Right ventricle myocardium inferior (tissue), 1 donor: ENCODE data around the gene GPR132. TPM values are rescaled to one million over a fixed set of nuclear protein-coding genes. Genes with fewer than 3 reads are reported as not detected.
A peak's percentile ranks its signal among the peaks of the same experiment; 100 is the strongest.
"Not testable (repeated sequence)": the region's sequence is repeated elsewhere in the genome, so short reads cannot be mapped to it uniquely, and the experiment has no call there.

Source experiments
- ATAC-seq: fragments of 200-7000 bp; cut with Tn5 transposase; one replicate; pipeline ENCODE4 v1.9.1; 2020; ENCODE audit warnings: mild to moderate bottlenecking, moderate library complexity
- DNase-seq: peaks from one replicate; pipeline ENCODE4 v3.0.0; 2021; ENCODE audit errors: missing footprints
- intact Hi-C: fragments of 100-400 bp; cut with DNase I; formaldehyde crosslinking; loops from one replicate; pipeline ENCODE4 v1.11.0; 2022
- long read RNA-seq: library from polyadenylated mRNA; unstranded; transcript quantifications from one replicate; pipeline ENCODE4 v2.0.0, GENCODE V29; 2021
- total RNA-seq: library from RNA; stranded (reverse); fragmentation: NEBNext Ultra II Directional; extraction: Animal tissue kit (Norgen Biotek cat#: 25700); gene quantifications from one replicate; pipeline ENCODE4 v1.2.1, GENCODE V29; 2021
- donor health status: DM: no; HTN: yes; CAD: no; lungs with severe emphysema.

The GPR132 gene
- 0.89 TPM for total RNA-seq
- long read RNA-seq, result 0 reads

- peak; percentile 86 for DNase-seq
- ATAC-seq, result peak; percentile 47
- intact Hi-C loops, result no loop called here
These were observed at the start of gene GPR132 for GRCh38 chr14:105065280-105066228. Gene GPR132, minus strand, starts transcription at chr14:105065430. Its CDS starts 10,010 bp downstream, at chr14:105055420.

DNA sequence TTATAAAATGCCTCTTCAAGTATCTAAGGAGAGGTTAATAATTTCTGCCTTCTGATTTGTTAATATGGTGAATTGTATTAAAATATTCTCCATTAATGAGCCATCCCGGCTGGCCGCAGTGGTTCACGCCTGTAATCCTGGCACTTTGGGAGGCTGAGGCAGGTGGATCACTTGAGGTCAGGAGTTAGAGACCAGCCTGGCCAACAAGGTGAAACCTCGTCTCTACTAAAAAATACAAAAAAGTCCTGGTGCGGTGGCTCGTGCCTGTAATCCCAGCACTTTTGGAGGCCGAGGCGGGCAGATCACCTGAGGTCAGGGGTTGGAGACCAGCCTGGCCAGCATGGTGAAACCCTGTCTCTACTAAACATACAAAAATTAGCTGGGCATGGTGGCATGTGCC is 44.0 kb upstream of the GPR132 start:
- intact Hi-C loops, ATAC-seq, DNase-seq: not testable (repeated sequence)

GRCh38 chr14:105108516-105108864 is 43.3 kb upstream of the GPR132 start:
- intact Hi-C loops, result no loop called here
- no peak for ATAC-seq

GRCh38 chr14:105107781-105108515 is 42.7 kb upstream of the GPR132 start:
- DNase-seq (no peak), ATAC-seq (no peak)
- intact Hi-C loops, result no loop called here

More at GRCh38 chr14:105108516-105108864, 43.3 kb upstream of the GPR132 start:
- no peak for DNase-seq

DNA sequence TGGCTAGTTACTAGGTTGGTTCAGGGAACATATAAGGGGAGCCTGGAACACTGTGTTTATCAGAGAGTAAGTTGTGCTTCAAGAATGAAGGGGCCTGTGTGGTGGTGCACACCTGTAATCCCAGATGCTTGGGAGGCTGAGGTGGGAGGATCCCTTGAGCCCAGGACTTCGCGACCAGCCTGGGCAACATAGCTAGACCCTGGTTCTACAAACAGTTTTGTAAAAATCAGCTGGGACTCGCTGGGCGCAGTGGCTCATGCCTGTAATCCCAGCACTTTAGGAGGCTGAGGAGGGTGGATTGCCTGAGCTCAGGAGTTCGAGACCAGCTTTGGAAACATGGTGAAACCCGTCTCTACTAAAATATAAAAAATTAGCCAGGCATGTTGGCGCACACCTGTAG is 42.1 kb upstream of the GPR132 start:
- ATAC-seq (no peak), DNase-seq (no peak)
- intact Hi-C loops, result no loop called here

DNA sequence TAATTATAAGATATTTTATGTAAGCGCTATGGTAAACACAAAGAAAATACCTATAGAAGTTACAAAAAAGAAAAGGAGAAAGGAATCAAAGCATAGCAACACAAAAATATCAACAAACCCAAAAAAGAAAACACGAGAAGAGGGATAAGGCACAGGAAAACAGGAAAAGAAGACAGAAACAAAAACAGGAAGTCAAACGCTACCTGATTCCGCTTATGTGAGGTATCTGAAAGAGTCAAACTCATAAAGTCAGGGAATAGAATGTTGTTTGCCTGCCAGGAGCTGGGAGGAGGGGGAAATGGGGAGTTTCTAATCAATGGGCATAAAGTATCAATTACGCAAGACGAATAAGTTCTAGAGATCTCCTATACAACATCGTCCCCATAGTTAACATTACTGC is 39.9 kb upstream of the GPR132 start:
- intact Hi-C loops, result no loop called here
- DNase-seq, result no peak
- no peak for ATAC-seq

DNA sequence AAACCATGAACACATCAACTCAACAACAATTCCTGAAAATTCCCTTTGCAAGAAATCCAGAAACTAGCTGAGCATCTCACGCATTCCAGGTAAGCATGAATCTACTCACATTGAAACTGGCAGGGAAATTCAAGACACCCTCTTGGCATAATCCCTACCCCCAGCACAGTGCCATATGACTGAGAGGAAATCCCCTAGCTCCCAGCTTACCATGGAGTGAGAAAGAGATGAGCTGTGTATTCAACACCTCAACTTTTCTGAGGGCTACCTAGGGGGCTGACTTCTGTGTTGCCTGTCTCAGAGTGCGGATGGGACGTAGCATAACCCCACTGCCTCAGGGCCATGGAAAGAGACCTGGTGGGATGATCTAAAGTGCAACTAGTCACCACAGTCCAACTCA is 37.7 kb upstream of the GPR132 start:
- ATAC-seq, result no peak
- intact Hi-C loops, result no loop called here
- DNase-seq, result no peak

DNA sequence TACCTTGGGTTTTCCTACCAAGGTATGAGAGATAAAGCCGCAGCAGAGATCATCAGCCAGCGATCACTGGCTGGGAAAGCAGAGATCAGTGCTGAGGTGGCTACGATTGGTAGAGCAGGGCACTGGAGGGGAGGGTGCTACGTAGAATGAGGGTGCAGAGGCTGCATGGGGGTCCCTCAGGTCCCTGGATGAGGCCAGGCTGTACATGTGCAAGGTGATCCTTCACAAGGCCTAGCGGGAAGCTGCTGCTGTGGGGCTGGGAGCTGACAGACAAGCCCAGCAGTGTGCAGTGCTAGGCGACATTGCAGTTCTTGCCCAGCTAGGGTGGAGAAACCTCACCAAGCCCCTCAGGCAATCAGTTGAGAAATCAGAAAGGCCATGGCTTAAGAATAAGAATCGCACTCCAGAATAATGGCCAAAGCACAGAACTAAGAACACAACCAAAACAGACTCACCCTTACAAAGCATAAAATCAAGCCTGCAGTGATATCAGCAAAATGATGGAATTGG is 37.2 kb upstream of the GPR132 start:
- DNase-seq (no peak), ATAC-seq (no peak)
- intact Hi-C loops, result no loop called here

DNA sequence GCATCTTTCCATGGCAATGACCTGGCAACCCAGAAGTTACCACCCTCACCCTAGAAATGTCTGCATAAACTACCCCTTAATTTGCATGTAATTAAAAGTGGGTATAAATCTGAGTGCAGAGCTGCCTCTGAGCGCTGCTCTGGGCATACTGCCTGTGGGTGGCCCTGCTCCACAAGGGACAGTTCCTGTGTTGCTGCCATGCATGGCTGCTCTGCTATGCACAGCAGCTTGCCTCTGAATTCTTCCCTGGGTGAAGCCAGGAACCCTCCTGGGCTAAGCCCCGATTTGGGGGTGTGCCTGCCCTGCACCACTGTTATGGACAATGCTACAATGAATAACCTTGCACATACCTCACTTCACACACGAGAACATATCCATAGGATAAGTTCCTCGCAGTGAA is 35.7 kb upstream of the GPR132 start:
- DNase-seq, result no peak
- intact Hi-C loops, result no loop called here
- no peak for ATAC-seq

DNA sequence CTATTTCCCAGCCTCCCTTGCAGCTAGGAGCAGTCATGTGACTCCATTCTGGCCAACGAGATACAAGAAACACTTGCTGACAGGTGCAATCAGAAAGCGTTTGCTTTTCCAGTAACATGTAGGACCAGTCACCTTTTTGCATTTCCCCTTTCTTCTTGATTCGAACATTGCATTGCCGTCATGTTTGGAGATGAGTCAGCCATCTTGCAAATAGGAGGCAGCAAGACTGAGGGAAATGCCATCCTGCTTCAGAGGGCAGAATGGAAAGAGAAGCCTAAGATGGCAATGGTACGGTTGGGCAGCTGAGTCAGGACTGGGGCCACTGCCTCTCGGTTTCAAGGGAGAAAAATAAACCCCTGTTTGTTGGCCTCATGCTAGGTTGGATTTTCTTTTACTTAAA is 34.5 kb upstream of the GPR132 start:
- DNase-seq (no peak), ATAC-seq (no peak)
- intact Hi-C loops, result loop anchor here (10.0 kb wide), 1 partner anchor 375 kb away; the partner anchor contains the start of gene CRIP2

DNA sequence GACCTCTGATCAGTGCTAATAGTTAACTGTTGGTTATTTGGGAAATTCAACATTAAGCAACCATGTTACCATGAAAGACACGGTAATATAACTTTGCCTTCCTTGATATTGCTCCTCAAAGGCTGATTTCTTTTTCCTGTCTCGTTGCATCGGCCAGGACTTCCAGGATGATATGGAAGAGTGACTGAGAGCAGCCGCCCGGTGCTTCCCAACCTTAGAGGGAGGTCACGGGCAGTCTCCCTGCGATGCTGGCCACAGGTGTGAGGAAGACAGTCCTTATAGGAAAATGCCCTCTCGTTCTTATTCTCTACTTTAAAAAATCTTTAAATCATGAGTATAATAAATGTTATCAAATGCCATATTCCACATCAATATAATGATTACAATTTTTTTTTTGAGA is 33.1 kb upstream of the GPR132 start:
- ATAC-seq, result no peak

DNA sequence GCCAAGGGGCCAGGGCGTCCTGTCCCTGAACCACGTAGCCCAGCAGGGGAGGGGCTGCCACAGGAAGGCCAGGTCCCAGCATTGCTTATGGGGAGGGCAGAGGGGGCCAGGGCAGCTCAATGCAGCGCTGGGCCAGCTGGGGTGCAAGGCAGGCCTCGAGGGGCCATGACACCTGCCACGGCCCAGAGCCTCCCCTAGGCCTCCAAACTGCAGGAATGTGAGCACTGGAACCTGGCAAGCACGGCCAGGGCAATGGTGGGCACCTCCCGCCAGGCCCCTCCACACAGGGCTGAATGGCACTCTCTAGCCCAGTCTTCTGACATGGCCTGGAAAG is 32.5 kb upstream of the GPR132 start:
- DNase-seq (no peak), ATAC-seq (no peak)
- intact Hi-C loops, result loop anchor here (10.0 kb wide), 1 partner anchor 377 kb away; the partner anchor contains the start of gene CRIP2

More for the DNA sequence above, 33.1 kb upstream of the GPR132 start:
- no peak for DNase-seq
- intact Hi-C loops, result loop anchor here (10.0 kb wide), 1 partner anchor 376 kb away; the partner anchor contains the start of gene CRIP2

- intact Hi-C loops, result loop anchor here (10.0 kb wide), 1 partner anchor 378 kb away; the partner anchor contains the start of gene CRIP2
These were observed 31.1 kb upstream of the GPR132 start for GRCh38 chr14:105096206-105096875.

GRCh38 chr14:105095236-105095805 is 30.1 kb upstream of the GPR132 start:
- intact Hi-C loops, result loop anchor here (10.0 kb wide), 1 partner anchor 379 kb away; the partner anchor contains the start of gene CRIP2
- ATAC-seq, result no peak
- no peak for DNase-seq

More at GRCh38 chr14:105096206-105096875, 31.1 kb upstream of the GPR132 start:
- peak; percentile 70 for DNase-seq
- no peak for ATAC-seq

GRCh38 chr14:105094193-105094907 is 29.1 kb upstream of the GPR132 start:
- intact Hi-C loops, result loop anchor here (5.0 to 10.0 kb wide), 5 partner anchors 58 to 380 kb away; partner anchors contain the start of genes CRIP2 and JAG2
- no peak for DNase-seq
- ATAC-seq, result no peak

- DNase-seq (peak; percentile 83), ATAC-seq (peak; percentile 43)
- intact Hi-C loops, result loop anchor here (5.0 to 10.0 kb wide), 5 partner anchors 59 to 381 kb away; partner anchors contain the start of genes CRIP2 and JAG2
These were observed 28.4 kb upstream of the GPR132 start for GRCh38 chr14:105093431-105094192.

- intact Hi-C loops, result loop anchor here (5.0 to 10.0 kb wide), 5 partner anchors 59 to 382 kb away; partner anchors contain the start of genes CRIP2 and JAG2
- DNase-seq, result peak; percentile 89
- peak; percentile 45 for ATAC-seq
These were observed 27.8 kb upstream of the GPR132 start for GRCh38 chr14:105093038-105093430.
